ENCODE data around the gene DLGAP1.
"Not testable (repeated sequence)": the region's sequence is repeated elsewhere in the genome, so short reads cannot be mapped to it uniquely, and the experiment has no call there.

Gene DLGAP1

GRCh38 chr18:4384932-4385331, 70.2 kb downstream of the DLGAP1 start:
- no peak for DNase-seq

GRCh38 chr18:4374564-4374963, 80.5 kb downstream of the DLGAP1 start:
- DNase-seq = no peak

- DNase-seq = no peak
These were observed 85.4 kb downstream of the DLGAP1 start for GRCh38 chr18:4369705-4370104.

GRCh38 chr18:4360221-4360715, 94.8 kb downstream of the DLGAP1 start:
- DNase-seq = no peak

- DNase-seq = no peak
These were observed 96.5 kb downstream of the DLGAP1 start for GRCh38 chr18:4358618-4359017.

- no peak for DNase-seq
These were observed 97.5 kb downstream of the DLGAP1 start for GRCh38 chr18:4357579-4357978.

GRCh38 chr18:4356929-4357328, 98.2 kb downstream of the DLGAP1 start:
- DNase-seq = no peak

- DNase-seq = no peak
These were observed 101.2 kb downstream of the DLGAP1 start for GRCh38 chr18:4353853-4354418.

GRCh38 chr18:4352746-4353551, 102.2 kb downstream of the DLGAP1 start:
- no peak for DNase-seq

GRCh38 chr18:4351005-4351404, 104.1 kb downstream of the DLGAP1 start:
- no peak for DNase-seq

- DNase-seq = no peak
These were observed 119.7 kb downstream of the DLGAP1 start for GRCh38 chr18:4335386-4335785.

GRCh38 chr18:4333043-4333442, 122.1 kb downstream of the DLGAP1 start:
- no peak for DNase-seq

GRCh38 chr18:4319738-4320677, 135.1 kb downstream of the DLGAP1 start:
- no peak for DNase-seq

GRCh38 chr18:4318311-4318710, 136.8 kb downstream of the DLGAP1 start:
- no peak for DNase-seq

- not testable (repeated sequence) for DNase-seq
These were observed 143.2 kb downstream of the DLGAP1 start for GRCh38 chr18:4311945-4312344.

GRCh38 chr18:4311136-4311535, 144.0 kb downstream of the DLGAP1 start:
- DNase-seq = no peak

GRCh38 chr18:4309227-4309626, 145.9 kb downstream of the DLGAP1 start:
- no peak for DNase-seq

GRCh38 chr18:4308576-4308975, 146.5 kb downstream of the DLGAP1 start:
- no peak for DNase-seq

GRCh38 chr18:4299395-4299794, 155.7 kb downstream of the DLGAP1 start:
- no peak for DNase-seq

- no peak for DNase-seq
These were observed 161.8 kb downstream of the DLGAP1 start for GRCh38 chr18:4293337-4293736.

- DNase-seq = no peak
These were observed 162.4 kb downstream of the DLGAP1 start for GRCh38 chr18:4292696-4293095.

GRCh38 chr18:4287340-4287739, 167.8 kb downstream of the DLGAP1 start:
- not testable (repeated sequence) for DNase-seq

- no peak for DNase-seq
These were observed 168.9 kb downstream of the DLGAP1 start for GRCh38 chr18:4286256-4286655.
